ENCODE results near the gene TPP2.
A peak's percentile ranks its signal among the peaks of the same experiment; 100 is the strongest.

TPP2 gene

GRCh38 chr13:102709536-102709935 is 112.8 kb downstream of the TPP2 start:
- Mint-ChIP-seq H3K27me3 (peaks cover 25 to 47% of the 10 kb centered on the region in 2 donors), H3K27ac (no peak overlapping the region), H3K4me3 (no peak overlapping the region), H3K4me1 (ENCODE audit: low read depth in 2 of 2) (no peaks in the 10 kb centered on the region), H3K9me3 (peaks cover 0 to 7% of the 10 kb centered on the region in 2 donors), H3K36me3 (ENCODE audit: insufficient read depth) (peaks cover 2% of the 10 kb centered on the region)
- DNase-seq (no peak), ATAC-seq (replicated peaks) (no peak)

GRCh38 chr13:102710261-102710679 is 113.5 kb downstream of the TPP2 start:
- Mint-ChIP-seq H3K27me3 (peaks cover 21 to 41% of the 10 kb centered on the region in 2 donors), H3K9me3 (peaks cover 0 to 7% of the 10 kb centered on the region in 2 donors), H3K4me3 (no peak overlapping the region), H3K4me1 (ENCODE audit: low read depth in 2 of 2) (no peaks in the 10 kb centered on the region), H3K36me3 (ENCODE audit: insufficient read depth) (peaks cover 2% of the 10 kb centered on the region), H3K27ac (no peak overlapping the region)
- no peak for ATAC-seq (replicated peaks)
- no peak for DNase-seq

- ATAC-seq (replicated peaks) (no peak), DNase-seq (no peak)
- Mint-ChIP-seq H3K9me3 (no peaks in the 10 kb centered on the region), H3K27me3 (peaks cover 4 to 16% of the 10 kb centered on the region in 2 donors), H3K4me3 (no peak overlapping the region), H3K27ac (no peak overlapping the region), H3K4me1 (ENCODE audit: low read depth in 2 of 2) (no peaks in the 10 kb centered on the region), H3K36me3 (ENCODE audit: insufficient read depth) (peaks cover 2% of the 10 kb centered on the region)
These were observed 118.7 kb downstream of the TPP2 start for GRCh38 chr13:102715447-102715846.

- Mint-ChIP-seq H3K4me1 (ENCODE audit: low read depth in 2 of 2) (peaks cover 0 to 9% of the 10 kb centered on the region in 2 donors), H3K27ac (no peak overlapping the region), H3K9me3 (no peaks in the 10 kb centered on the region), H3K27me3 (no peaks in the 10 kb centered on the region), H3K36me3 (ENCODE audit: insufficient read depth) (no peaks in the 10 kb centered on the region), H3K4me3 (no peak overlapping the region)
- ATAC-seq (replicated peaks) (no peak), DNase-seq (no peak)
These were observed 122.0 kb downstream of the TPP2 start for GRCh38 chr13:102718746-102719145.

GRCh38 chr13:102721800-102722231 is 125.0 kb downstream of the TPP2 start:
- peaks cover 0 to 5% of the 10 kb centered on the region in 2 donors for H3K27me3 Mint-ChIP-seq
- DNase-seq, result peak in 2 of 3 experiments; percentile 6
- H3K4me3 Mint-ChIP-seq, result no peak overlapping the region
- H3K4me1 Mint-ChIP-seq (ENCODE audit: low read depth in 2 of 2), result peaks cover 0 to 9% of the 10 kb centered on the region in 2 donors
- H3K9me3 Mint-ChIP-seq, result no peaks in the 10 kb centered on the region
- no peak overlapping the region for H3K27ac Mint-ChIP-seq
- ATAC-seq (replicated peaks), result peak; percentile 94
- H3K36me3 Mint-ChIP-seq (ENCODE audit: insufficient read depth), result no peaks in the 10 kb centered on the region

- ATAC-seq (replicated peaks) (no peak), DNase-seq (no peak)
- H3K4me3 Mint-ChIP-seq, result no peak overlapping the region
- H3K36me3 Mint-ChIP-seq (ENCODE audit: insufficient read depth), result no peaks in the 10 kb centered on the region
- peaks cover 0 to 12% of the 10 kb centered on the region in 2 donors for H3K4me1 Mint-ChIP-seq (ENCODE audit: low read depth in 2 of 2)
- peaks cover 0 to 9% of the 10 kb centered on the region in 2 donors for H3K27me3 Mint-ChIP-seq
- H3K27ac Mint-ChIP-seq, result no peak overlapping the region
- H3K9me3 Mint-ChIP-seq, result no peaks in the 10 kb centered on the region
These were observed 128.1 kb downstream of the TPP2 start for GRCh38 chr13:102724923-102725322.

- H3K27me3 Mint-ChIP-seq, result peaks cover 0 to 9% of the 10 kb centered on the region in 2 donors
- no peak overlapping the region for H3K27ac Mint-ChIP-seq
- DNase-seq (no peak), ATAC-seq (replicated peaks) (no peak)
- peaks cover 0 to 9% of the 10 kb centered on the region in 2 donors for H3K4me1 Mint-ChIP-seq (ENCODE audit: low read depth in 2 of 2)
- H3K9me3 Mint-ChIP-seq, result no peaks in the 10 kb centered on the region
- H3K4me3 Mint-ChIP-seq, result no peak overlapping the region
- no peaks in the 10 kb centered on the region for H3K36me3 Mint-ChIP-seq (ENCODE audit: insufficient read depth)
These were observed 129.6 kb downstream of the TPP2 start for GRCh38 chr13:102726430-102726829.
